KMS-11 (cell line): ENCODE data around the gene ENPP6.
A peak's percentile ranks its signal among the peaks of the same experiment; 100 is the strongest.

ENCODE experiments used
- H2AFZ ChIP-seq: fragments of 200-600 bp; sonication (generic); 2 replicates; pipeline ENCODE4 v1.6.1; 2016; ENCODE audit warnings: antibody characterized with exemption, mixed run types, low read depth
- H3K27ac ChIP-seq: fragments of 200-600 bp; sonication (generic); 2 replicates; pipeline ENCODE4 v1.6.1; 2016; ENCODE audit warnings: mild to moderate bottlenecking, mixed run types
- H3K27me3 ChIP-seq: fragments of 200-600 bp; sonication (generic); 2 replicates; pipeline ENCODE4 v1.6.1; 2017; ENCODE audit warnings: mild to moderate bottlenecking, low read depth, mixed run types, moderate library complexity; ENCODE audit not compliant: insufficient read depth
- H3K36me3 ChIP-seq: fragments of 200-600 bp; sonication (generic); 2 replicates; pipeline ENCODE4 v1.6.1; 2017; ENCODE audit warnings: mild to moderate bottlenecking, mixed run types; ENCODE audit not compliant: insufficient read depth
- H3K4me1 ChIP-seq: fragments of 200-600 bp; sonication (generic); 2 replicates; pipeline ENCODE4 v1.6.1; 2016; ENCODE audit warnings: mild to moderate bottlenecking, low read depth, mixed run types; ENCODE audit not compliant: poor library complexity, severe bottlenecking
- H3K4me2 ChIP-seq: fragments of 200-600 bp; sonication (generic); 2 replicates; pipeline ENCODE4 v1.7.0; 2016; ENCODE audit warnings: mild to moderate bottlenecking, mixed run types
- H3K4me3 ChIP-seq: fragments of 200-600 bp; sonication (generic); IDR thresholded peaks from 2 replicates; pipeline ENCODE4 v1.6.1; 2017; ENCODE audit warnings: low read depth, low read length, mixed read lengths; ENCODE audit not compliant: insufficient read depth
- H3K79me2 ChIP-seq: fragments of 200-600 bp; sonication (generic); 2 replicates; pipeline ENCODE4 v1.6.1; 2016; ENCODE audit warnings: low read depth, mixed run types; ENCODE audit not compliant: insufficient read depth
- H3K9ac ChIP-seq: fragments of 200-600 bp; sonication (generic); 2 replicates; pipeline ENCODE4 v1.6.1; 2016; ENCODE audit warnings: mild to moderate bottlenecking, mixed run types
- H4K20me1 ChIP-seq: fragments of 200-600 bp; sonication (generic); 2 replicates; pipeline ENCODE4 v1.6.1; 2016; ENCODE audit warnings: mild to moderate bottlenecking, mixed run types; ENCODE audit not compliant: insufficient read depth
- CTCF ChIP-seq: fragments of 200-600 bp; sonication (generic); conservative IDR thresholded peaks from 2 replicates; pipeline ENCODE4 v1.6.1; 2017; ENCODE audit warnings: low read depth, mild to moderate bottlenecking, antibody characterized with exemption, low read length, moderate library complexity, mixed read lengths

The ENPP6 gene

GRCh38 chr4:184150102-184150839, 67.4 kb downstream of the ENPP6 start:
- no peak overlapping the region for H2AFZ ChIP-seq
- no peak overlapping the region for H3K4me3 ChIP-seq
- no peaks in the 10 kb centered on the region for H3K27me3 ChIP-seq
- peaks cover 22% of the 10 kb centered on the region for H3K4me1 ChIP-seq
- H3K36me3 ChIP-seq: no peaks in the 10 kb centered on the region
- H3K27ac ChIP-seq: no peak overlapping the region
- H4K20me1 ChIP-seq: no peaks in the 10 kb centered on the region
- H3K4me2 ChIP-seq: no peak overlapping the region
- no peak for TF ChIP-seq CTCF
- no peaks in the 10 kb centered on the region for H3K79me2 ChIP-seq
- H3K9ac ChIP-seq: no peak overlapping the region

GRCh38 chr4:184148738-184149637, 68.7 kb downstream of the ENPP6 start:
- Histone ChIP-seq H3K36me3 (no peaks in the 10 kb centered on the region), H3K4me1 (peaks cover 22% of the 10 kb centered on the region), H2AFZ (peak overlapping the region; percentile 32; the same call in 1 of the 2 replicates), H4K20me1 (no peaks in the 10 kb centered on the region), H3K4me3 (no peak overlapping the region), H3K9ac (no peak overlapping the region), H3K79me2 (no peaks in the 10 kb centered on the region), H3K27ac (0 out of 2 replicates have a peak overlapping the region, but pooled peaks have one; percentile 3), H3K27me3 (no peaks in the 10 kb centered on the region), H3K4me2 (peak overlapping the region; percentile 47; the same call in 1 of the 2 replicates)
- TF ChIP-seq CTCF: no peak

GRCh38 chr4:184147858-184148737, 69.6 kb downstream of the ENPP6 start:
- no peaks in the 10 kb centered on the region for H3K36me3 ChIP-seq
- H3K27me3 ChIP-seq: no peaks in the 10 kb centered on the region
- no peaks in the 10 kb centered on the region for H4K20me1 ChIP-seq
- no peak overlapping the region for H3K4me3 ChIP-seq
- TF ChIP-seq CTCF: no peak
- H3K4me2 ChIP-seq: peak overlapping the region; percentile 47; the same call in 1 of the 2 replicates
- peaks cover 22% of the 10 kb centered on the region for H3K4me1 ChIP-seq
- H3K27ac ChIP-seq: 0 out of 2 replicates have a peak overlapping the region, but pooled peaks have one; percentile 3
- H2AFZ ChIP-seq: peak overlapping the region; percentile 32; the same call in 1 of the 2 replicates
- H3K79me2 ChIP-seq: no peaks in the 10 kb centered on the region
- H3K9ac ChIP-seq: no peak overlapping the region

- no peak for TF ChIP-seq CTCF
- Histone ChIP-seq H3K4me1 (peaks cover 22% of the 10 kb centered on the region), H2AFZ (no peak overlapping the region), H4K20me1 (no peaks in the 10 kb centered on the region), H3K27ac (no peak overlapping the region), H3K27me3 (no peaks in the 10 kb centered on the region), H3K9ac (no peak overlapping the region), H3K79me2 (no peaks in the 10 kb centered on the region), H3K36me3 (no peaks in the 10 kb centered on the region), H3K4me2 (no peak overlapping the region), H3K4me3 (no peak overlapping the region)
Observed at GRCh38 chr4:184146951-184147350, 70.7 kb downstream of the ENPP6 start.
